SIG-M5 treated with dmso at 0.1 percent for 504 hours (cell line): ENCODE measurements around the gene RNF149.

Source experiments
- DNase-seq: peaks from one replicate; lab custom pipeline; 2025; ENCODE audit not compliant: unreplicated experiment; lab: John Stamatoyannopoulos, UW

Gene RNF149

DNA sequence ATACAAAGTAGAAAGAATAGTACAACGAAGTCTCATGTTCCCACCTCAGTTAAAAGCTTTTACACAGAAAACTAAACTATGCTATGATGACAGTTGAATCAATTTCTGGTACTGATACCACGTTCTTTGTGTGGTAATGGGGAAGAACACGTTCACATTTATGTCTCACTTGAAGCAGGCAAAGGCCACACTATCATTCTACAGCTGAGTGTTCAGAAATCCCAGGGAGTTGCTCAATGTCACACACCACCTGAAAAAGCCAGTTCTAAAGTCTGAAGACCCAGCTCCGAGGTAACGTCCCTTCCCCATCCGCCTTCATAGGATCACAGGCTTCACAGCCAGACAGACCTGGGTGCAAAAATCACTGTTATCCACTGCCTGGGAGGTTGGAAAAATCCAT is 8.9 kb downstream of the RNF149 start:
- DNase-seq, result no peak

DNA sequence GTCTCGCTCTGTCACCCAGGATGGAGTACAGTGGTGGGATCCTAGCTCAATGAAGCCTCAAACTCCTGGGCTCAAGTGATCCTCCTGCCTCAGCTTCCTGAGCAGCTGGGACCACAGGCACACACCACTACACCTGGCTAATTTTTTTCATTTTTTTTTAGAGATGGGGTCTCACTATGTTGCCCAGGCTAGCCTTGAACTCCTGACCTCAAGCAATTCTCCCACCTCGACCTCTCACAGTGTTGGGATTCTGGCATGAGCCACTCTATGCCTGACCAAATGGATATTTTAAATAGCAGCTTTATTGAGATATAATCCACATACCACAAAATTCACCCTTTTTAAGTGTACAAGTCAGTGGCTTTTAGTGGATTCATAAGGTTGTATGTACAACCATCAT is 11.1 kb downstream of the RNF149 start:
- no peak for DNase-seq

DNA sequence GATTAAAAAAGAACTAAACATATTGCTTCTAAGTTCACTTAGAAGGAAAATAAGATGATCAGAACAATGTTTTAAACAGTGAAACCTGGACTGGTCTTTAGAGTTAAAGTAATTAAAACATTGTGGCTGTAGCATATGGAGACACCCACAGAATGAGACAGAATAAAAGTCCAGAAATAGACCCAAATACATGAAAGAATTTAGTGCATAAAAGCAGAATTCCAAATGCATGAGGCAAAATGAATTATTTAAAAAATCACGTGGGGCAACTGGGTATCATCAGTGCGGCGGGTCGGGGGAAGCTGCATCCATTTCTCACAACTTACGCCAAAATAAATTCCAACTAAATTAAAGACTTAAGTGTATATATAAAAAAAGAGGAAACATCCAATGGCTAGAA is 12.1 kb downstream of the RNF149 start:
- DNase-seq, result no peak

DNA sequence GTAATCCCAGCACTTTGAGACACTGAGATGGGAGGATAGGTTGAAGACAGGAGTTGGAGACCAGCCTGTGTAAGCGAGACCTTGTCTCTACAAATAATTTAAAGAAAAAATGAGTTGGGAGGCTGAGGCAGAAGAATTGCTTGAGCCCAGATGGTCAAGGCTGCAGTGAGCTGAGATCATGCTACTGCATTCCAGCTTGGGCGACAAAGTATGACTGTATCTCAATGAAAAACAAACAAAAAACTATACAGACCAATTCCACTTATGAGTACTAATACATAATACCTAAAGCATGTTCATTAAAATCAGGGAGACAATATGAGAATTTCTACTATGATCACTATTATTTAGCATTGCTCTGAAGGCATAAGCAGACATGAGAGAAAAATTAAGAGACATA is 12.6 kb downstream of the RNF149 start:
- DNase-seq, result no peak

DNA sequence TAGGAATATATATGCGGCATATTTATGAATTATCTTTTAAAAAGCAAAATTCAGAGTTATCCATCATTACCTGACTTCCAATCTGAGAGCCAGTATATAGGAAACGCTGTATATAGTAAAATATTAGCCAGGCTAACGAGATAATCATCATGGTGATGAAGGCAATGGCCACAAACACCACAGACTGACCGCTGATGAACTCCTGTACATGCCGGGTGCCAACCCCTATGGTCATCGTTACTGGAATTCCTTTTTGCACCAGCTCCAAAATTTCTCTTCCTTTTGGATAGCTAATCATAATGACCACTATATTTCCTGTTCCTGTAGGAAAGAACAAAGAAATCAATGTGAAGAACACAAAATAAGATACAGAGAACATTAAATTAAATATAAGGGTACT is 13.6 kb downstream of the RNF149 start:
- no peak for DNase-seq

DNA sequence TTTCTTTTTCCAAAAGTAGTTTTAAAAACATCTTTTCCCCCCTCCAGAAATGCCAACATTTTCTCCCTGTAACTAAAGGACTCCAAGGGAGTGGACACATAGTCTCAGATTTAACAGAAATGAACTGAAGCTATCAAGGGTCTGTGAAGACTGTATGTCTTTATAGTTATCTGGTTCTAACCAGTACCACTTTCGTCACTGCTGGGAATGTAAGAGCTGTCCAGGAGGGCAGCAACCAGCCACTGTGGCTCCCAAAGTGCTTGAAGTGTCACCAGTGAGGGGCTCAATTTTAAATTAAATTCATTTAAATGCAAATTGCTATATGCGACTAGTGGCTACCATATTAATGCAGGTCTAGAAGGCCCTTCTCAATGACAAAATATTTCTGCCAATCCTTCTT is 15.0 kb downstream of the RNF149 start:
- DNase-seq, result no peak

DNA sequence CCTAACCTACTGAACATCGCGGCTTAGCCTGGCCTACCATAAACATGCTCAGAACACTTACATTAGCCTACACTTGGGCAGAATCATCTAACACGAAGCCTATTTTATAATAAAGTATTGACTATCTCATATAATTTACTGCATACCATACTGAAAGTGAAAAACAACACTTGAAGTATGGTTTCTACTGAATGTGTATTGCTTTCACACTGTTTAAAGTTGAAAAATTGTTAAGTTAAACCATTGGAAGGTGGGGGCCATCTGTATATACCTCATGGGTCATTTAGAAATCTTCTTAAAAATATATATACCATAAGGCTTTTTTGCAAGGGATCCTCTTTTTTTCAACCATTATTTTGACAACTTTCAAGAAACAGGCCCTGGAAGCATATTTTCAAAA is 16.5 kb downstream of the RNF149 start:
- no peak for DNase-seq

DNA sequence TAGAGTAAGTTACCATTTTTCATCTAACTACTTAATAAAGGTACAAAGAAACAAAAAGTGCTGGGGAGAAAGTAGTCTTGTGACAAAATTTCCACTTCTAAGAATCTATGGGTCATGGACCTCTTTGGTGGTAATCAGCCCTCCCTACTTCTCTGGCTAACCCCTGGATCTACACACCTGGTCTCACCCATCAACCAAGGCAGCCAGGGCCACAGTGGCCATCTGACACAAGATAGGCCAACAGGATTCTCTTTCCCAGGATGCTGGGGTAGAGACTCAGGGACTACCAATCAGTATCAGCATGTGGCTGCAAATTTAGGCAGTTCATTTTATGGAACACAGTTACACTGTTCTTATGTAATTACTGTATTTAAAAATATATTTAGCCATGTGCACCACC is 17.8 kb downstream of the RNF149 start:
- no peak for DNase-seq

DNA sequence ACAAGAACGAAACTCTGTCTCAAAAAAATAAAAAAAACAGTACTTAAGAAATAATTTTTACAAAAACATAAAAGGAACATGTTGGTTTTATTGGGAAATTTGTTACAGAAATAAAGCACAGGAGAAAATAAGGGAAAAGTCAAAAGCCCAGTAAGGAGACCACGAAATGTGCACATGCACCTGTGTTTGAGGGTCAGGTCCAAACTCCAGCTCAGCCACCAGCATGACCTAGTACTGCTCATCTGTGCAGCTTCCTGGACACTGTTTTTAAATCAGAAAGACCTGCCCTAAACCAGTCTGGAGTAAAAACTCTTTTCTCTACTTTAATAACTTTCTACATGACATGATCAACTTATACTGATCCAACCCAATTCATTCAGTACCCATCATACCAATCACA is 21.2 kb downstream of the RNF149 start:
- DNase-seq, result no peak

DNA sequence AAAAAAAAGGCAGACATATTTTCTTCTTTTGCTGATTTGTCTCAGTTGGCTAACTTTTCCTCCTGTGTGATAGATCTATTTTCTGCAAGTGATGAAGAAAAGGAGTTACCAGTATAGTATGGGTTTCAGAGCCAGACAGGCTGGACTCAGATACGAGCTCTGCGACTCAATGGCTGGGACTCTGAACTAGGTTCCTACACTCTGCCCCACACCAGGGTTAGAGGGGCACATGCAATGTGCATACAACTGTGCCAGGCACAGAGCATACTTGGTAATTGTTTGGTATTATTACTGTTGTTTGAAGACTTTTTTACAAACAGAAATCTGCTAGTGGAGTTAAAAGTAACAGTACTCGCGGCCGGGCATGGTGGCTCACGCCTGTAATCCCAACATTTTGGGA is 21.8 kb downstream of the RNF149 start:
- DNase-seq, result no peak

DNA sequence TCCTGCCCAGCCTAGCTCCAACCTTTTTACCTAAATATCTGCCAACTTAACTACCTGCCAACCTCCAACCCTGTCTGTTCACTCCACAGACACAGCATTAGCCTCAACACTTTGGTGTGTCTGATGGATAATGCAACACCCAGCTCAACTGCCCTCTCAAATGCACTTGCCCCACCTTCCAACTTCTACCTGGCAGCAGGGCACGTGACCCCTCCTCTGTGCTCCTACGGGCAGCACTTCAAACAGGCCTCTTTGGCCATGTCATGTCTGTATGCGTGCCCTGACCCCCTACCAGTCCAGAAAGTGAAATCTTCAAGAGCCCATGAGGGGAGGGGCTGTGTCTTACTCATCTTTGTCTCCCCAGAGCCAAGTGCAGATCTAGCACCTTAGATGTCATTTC is 25.5 kb downstream of the RNF149 start:
- no peak for DNase-seq

DNA sequence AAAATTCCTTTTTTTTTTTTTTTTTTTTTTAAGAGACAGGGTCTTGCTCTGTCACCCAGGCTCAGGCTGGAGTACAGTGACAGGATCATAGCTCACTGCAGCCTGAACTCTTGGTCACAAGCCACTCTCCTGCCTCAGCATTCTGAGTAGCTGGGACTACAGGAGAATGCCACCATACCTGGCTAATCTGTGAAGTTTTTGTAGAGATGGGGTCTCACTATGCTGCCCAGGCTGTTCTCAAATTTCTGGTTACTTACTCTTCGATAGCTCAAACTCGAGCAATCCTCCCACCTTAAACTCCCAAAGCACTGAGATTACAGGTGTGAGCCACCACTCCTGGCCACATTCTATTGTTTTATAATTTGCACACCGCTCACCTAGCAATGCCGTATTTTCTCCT is 27.0 kb downstream of the RNF149 start:
- no peak for DNase-seq

DNA sequence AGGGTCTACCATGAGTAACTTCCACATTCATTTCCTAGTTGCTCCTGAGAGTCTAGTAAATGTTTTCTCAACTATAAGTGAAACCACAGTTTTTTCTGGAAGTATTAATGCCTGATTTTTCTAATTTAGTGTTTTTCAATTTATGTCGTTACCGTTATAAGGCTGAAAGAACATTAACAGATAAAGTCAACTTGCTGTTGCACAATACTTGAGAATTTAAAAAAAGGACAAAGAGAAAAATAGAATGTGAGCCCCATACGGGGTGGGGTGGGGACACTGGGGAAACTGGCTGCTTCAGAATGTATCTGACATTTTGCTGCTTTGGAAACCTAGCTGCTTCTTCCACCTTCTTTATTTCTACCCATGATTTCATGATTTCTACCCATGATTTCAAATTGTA is 29.6 kb downstream of the RNF149 start:
- DNase-seq, result no peak

DNA sequence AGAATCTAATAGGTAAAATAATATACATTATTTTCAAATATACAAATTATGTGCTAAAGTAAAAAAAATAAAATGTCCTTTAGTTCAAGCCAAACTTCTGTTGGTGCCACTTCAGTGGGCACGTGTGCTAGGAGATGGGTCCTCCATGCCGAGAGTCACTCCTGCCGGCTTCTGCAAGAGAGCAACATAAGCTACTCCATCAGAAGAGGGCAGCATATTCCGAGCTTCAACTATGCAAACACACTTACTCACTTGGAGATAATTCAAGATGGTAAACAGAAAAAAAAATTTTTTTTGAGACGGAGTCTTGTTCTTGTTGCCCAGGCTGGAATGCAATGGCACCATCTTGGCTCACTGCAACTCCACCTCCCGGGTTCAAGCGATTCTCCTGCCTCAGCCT is 31.4 kb downstream of the RNF149 start:
- no peak for DNase-seq

DNA sequence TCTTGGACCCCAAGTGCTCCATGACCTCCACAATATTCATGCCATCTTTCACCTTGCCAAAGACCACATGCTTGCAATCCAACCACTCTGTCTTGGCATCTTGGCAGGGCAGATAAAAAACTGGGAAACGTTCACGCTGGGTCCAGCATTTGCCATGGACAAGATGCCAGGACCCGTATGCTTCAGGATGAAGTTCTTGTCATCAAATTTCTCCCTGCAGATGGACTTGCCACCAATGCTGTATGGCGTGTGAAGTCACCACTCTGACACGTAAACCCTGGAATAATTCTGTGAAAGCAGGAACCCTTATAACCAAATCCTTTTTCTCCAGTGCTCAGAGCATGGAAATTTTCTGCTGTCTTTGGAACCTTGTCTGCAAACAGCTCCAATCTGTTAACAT is 34.4 kb downstream of the RNF149 start:
- no peak for DNase-seq

DNA sequence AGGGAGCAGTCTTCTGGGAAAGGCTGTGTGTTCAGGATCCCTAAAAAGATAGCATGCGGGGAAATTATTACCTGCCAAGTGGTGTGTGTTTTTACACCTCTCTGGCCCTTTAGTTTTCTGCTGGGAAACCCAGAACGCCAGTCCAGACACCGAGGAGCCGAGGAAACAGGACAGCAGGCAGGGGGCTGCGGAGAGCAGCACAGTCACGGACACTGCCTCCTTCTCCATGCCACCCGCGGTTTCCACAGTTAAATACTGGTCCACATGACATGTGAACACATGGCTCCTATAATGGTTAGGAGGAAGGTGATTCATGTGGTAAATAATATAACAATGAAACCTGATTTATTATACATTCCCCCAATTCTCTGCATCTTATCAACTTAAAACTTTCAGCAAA is 35.4 kb downstream of the RNF149 start:
- no peak for DNase-seq

DNA sequence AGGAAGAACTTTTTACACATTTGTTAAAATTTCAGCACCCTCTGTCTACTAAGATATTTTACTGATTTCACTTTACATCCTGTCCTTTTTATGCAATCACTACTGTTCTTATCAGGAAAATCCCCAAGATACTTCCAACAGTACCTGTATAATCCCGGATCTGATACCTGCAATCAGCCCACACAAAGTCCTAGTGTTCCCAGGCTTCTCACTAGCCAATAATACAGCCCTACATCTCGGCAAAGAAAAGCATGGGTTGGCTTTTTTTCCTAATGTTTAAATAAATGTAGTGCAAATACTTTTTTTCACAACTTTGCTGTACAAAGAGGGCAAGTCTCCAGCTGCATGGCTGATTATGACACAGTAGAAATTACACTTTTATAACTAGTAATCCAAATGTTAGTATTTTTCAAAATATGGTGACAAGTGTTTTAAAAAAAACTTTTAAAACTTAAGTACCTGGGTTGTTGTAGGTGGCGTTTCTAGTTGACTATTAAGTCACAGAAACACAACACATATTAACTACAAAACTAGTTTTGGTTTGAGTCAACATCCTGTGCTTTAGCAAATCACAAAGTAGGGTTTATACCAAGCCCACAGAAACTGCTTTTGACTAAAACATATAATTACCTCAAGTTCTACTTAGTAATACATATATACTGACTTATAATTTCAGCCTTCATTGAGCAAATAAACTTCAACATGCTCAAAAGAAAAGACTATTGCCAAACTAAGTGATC is 36.3 kb downstream of the RNF149 start:
- DNase-seq, result no peak

DNA sequence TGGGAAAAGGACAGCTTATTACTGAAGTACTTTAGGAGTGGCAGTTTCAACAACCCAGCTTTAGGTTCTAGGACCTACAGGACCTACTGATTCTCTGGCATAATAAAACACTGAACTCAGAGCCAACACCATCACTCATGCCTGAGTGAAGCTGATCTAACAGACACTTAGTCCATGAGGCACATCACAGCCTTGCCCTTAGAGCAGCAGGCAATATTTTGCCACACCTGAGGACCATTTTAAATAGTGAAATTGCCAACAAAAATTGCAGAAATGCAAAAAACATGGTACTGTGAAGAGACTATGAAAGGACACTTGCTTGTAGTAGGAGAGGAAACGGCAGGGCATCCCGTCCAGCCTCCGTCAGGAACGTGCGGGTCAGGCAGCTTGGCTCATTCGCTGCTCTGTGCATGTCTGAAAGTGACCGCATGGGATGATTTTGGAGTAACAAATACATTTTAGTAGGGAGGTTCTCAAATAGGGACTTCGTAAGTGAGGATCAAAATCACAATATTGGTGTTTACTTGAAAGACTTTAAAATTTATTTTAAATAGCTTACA is 37.7 kb downstream of the RNF149 start:
- no peak for DNase-seq

DNA sequence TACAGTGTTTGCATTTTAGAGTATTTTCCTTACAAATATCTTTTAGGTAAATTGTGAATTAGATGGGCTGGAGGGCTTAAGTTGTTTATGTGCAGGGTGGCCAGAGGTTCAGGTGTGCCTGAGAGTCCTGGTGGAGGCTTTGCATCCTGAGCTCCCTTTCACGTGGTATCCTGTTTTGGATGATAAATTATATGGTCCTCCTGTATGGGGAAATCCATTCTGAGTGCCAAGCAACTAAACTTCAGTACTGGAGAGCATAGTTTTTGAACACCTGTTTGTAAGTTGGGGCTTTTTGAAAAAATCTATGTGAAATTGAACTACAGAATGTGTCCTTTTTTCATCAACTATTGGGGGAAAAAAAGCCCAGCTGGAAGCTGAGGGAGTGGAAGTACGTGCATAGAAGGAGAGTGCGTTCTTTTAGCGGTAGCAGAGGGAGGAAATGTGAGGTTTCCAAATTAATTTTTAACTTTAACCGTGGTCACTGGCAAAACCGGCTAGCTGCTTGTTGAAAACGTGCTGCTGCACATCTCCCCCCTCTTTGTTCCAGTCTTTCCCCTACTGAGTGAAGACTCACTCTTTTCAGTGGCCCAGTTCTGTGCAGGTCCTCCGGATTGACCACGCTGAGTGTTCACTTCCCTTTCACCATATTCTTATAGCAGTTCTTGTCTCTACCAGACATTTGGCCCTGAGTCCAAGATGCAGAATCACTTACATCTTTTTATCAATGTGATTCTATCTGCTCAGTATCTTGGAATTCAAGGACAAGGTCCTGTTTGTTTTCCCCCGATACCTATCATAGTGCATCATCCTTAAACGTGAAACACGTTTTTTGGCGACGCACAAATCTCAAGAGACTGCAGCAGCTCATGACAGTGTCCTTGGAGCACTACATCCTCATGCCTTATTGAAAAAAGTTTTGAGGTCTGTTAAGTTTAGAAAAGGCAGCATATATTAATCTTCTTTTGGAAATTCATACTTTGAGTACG is 40.5 kb downstream of the RNF149 start:
- DNase-seq, result no peak

DNA sequence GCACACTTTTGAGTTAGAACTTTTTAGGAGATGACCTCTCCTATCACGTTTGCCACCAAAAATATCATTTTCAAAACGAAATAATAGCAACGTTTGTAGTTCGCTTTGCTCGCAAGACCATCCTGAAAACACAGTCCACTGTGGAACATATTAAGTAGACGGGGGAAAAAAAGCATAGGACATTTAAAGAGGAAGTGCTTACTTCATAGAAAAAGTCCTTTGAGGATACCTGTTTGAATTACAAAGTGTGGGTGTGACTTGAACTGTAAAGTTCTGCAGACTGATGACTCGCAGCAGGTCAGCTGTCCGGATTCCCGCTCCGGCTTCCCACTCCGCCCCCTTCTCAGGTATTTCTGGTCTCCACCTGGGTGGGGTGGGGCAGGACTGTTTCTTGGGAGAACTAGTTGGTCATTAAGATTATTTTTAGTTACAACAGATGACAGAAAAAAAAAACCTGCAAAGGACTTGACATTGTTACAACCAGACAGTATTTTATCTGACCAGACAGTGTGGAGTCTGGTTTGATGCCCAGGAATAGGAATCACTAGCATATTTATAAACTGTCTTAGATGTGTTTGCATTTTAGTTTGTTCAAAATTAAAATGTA is 42.5 kb downstream of the RNF149 start:
- DNase-seq, result no peak

DNA sequence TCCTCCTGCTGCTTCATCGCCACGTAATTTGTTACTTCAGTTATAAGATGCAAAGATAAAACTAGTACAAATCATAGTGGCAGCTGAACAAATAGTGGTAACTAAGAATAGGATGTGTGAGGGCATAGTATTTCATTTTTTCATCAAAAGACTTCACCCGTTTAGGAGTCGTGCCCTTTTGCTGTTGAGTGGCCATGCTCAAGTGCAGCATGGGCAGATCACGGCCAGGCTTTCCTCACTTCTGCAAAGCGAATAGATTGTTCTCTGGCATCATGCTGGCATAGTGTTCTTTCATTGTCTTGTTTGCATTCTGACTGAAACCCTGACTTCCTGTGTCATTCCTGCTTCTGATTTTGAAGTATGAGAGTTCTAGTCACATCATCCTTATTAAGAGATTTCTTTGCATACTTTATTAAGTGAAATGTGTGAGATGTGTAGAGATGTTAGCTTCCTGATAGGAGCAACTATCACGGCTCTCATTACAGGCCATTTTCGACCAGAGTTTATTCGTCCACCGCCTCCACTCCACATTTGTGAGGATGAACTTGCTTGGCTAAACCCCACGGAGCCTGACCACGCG is 44.1 kb downstream of the RNF149 start:
- DNase-seq, result no peak
